IMR-90 (cell line): ENCODE measurements around the gene FTCDNL1.
A peak's percentile ranks its signal among the peaks of the same experiment; 100 is the strongest.

ENCODE experiments used
- BHLHE40 ChIP-seq: fragments of 150-350 bp; IDR thresholded peaks from 2 replicates; pipeline ENCODE4 v1.6.1; 2016; ENCODE audit warnings: mild to moderate bottlenecking, low read depth, low read length
- CEBPB ChIP-seq: IDR thresholded peaks from 2 replicates; pipeline ENCODE4 v1.6.1; 2012; ENCODE audit warnings: low read depth, low read length, improper control_type of control experiment
- ELK1 ChIP-seq: fragments of 150-350 bp; IDR thresholded peaks from 2 replicates; pipeline ENCODE4 v1.6.1; 2016; ENCODE audit warnings: low read depth, mild to moderate bottlenecking, low read length, moderate library complexity, borderline replicate concordance
- MAFK ChIP-seq: IDR thresholded peaks from 2 replicates; pipeline ENCODE4 v1.6.1; 2012; ENCODE audit warnings: low read depth, low read length, improper control_type of control experiment
- MAZ ChIP-seq: IDR thresholded peaks from 2 replicates; pipeline ENCODE4 v1.6.1; 2012; ENCODE audit warnings: low read depth, mild to moderate bottlenecking, low read length, improper control_type of control experiment, moderate library complexity, borderline replicate concordance
- MXI1 ChIP-seq: IDR thresholded peaks from 2 replicates; pipeline ENCODE4 v1.6.1; 2012; ENCODE audit warnings: low read depth, mild to moderate bottlenecking, low read length, moderate library complexity, borderline replicate concordance
- POLR2A ChIP-seq: IDR thresholded peaks from 2 replicates; pipeline ENCODE4 v1.6.1; 2012; ENCODE audit warnings: mild to moderate bottlenecking, low read depth, low read length
- RAD21 ChIP-seq: IDR thresholded peaks from 2 replicates; pipeline ENCODE4 v1.6.1; 2012; ENCODE audit warnings: low read length, improper control_type of control experiment
- RCOR1 ChIP-seq: IDR thresholded peaks from 2 replicates; pipeline ENCODE4 v1.6.1; 2012; ENCODE audit warnings: mild to moderate bottlenecking, low read length, improper control_type of control experiment; ENCODE audit not compliant: insufficient replicate concordance
- SMC3 ChIP-seq: fragments of 150-350 bp; IDR thresholded peaks from 2 replicates; pipeline ENCODE4 v1.6.1; 2016; ENCODE audit warnings: low read depth, mild to moderate bottlenecking, antibody characterized with exemption, low read length, moderate library complexity
- USF2 ChIP-seq: fragments of 150-350 bp; IDR thresholded peaks from 2 replicates; pipeline ENCODE4 v1.6.1; 2017; ENCODE audit warnings: mild to moderate bottlenecking, antibody characterized with exemption, low read length, low read depth
- TF ChIP-seq, protein P1 (sequence below): conservative IDR thresholded peaks from 2 replicates; pipeline ENCODE4 v1.5.1; 2012; ENCODE audit warnings: mild to moderate bottlenecking, low read depth, low read length, improper control_type of control experiment

DNA sequence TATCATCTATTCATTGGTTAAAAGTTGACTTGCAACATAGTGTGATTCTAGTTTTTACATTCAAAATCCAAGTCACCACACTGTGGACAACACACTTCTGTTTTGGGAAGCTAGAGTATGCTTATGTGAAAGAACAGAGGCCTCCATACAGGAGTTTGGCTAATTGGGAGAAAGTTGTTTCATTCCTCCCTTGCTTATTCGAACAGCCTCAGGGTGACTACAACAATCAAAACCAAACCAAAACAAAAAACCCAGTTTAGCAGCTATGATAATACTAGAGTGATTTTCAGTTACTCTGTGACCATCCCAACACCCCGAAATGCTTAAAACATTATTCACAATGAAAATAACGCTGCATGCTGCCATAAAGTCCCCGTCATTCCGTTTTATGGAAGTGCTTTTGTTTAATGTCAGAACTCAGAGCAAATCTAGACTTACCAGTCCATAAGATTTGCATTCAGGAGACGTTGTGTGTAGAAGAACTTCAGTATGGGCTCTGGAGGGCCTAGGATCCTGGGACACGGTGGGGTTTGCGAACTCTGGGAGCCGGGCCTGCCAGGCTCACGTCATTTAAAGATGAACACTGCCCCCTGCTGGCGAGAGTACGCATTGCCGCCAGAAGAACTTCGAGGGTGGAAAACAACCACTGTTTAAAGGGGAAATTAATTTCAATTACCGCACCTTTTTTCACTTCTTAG lies 111.4 kb downstream of the FTCDNL1 start:
- TF ChIP-seq POLR2A (no peak), USF2 (no peak), ELK1 (no peak), CEBPB (no peak), RAD21 (peak; percentile 64), BHLHE40 (no peak), SMC3 (peak; percentile 48), MAFK (no peak), MXI1 (no peak), RCOR1 (no peak), MAZ (no peak)
- TF ChIP-seq, protein P1, sequence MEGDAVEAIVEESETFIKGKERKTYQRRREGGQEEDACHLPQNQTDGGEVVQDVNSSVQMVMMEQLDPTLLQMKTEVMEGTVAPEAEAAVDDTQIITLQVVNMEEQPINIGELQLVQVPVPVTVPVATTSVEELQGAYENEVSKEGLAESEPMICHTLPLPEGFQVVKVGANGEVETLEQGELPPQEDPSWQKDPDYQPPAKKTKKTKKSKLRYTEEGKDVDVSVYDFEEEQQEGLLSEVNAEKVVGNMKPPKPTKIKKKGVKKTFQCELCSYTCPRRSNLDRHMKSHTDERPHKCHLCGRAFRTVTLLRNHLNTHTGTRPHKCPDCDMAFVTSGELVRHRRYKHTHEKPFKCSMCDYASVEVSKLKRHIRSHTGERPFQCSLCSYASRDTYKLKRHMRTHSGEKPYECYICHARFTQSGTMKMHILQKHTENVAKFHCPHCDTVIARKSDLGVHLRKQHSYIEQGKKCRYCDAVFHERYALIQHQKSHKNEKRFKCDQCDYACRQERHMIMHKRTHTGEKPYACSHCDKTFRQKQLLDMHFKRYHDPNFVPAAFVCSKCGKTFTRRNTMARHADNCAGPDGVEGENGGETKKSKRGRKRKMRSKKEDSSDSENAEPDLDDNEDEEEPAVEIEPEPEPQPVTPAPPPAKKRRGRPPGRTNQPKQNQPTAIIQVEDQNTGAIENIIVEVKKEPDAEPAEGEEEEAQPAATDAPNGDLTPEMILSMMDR, result peak; percentile 82
